Mucosa of descending colon (tissue), 3 donors: ENCODE data around the gene HDAC3. TPM values are rescaled to one million over a fixed set of nuclear protein-coding genes. Genes with fewer than 3 reads are reported as not detected.
A peak's percentile ranks its signal among the peaks of the same experiment; 100 is the strongest.

ENCODE experiments used
- ATAC-seq: fragments of 200-7000 bp; cut with Tn5 transposase; one replicate; pipeline ENCODE4 v1.9.1; 2020; ENCODE audit warnings: mild to moderate bottlenecking, moderate library complexity
- DNase-seq, 3 donors: peaks; one replicate each; pipeline ENCODE4 v3.0.0-alpha.2; 2020
- H3K36me3 ChIP-seq: fragments of 200-600 bp; one replicate; pipeline ENCODE4 v1.8.0; 2021; ENCODE audit warnings: low read depth, mild to moderate bottlenecking
- H3K4me1 ChIP-seq: fragments of 200-600 bp; one replicate; pipeline ENCODE4 v1.8.0; 2021; ENCODE audit warnings: low read depth, mild to moderate bottlenecking
- H3K4me3 ChIP-seq: fragments of 200-600 bp; one replicate; pipeline ENCODE4 v1.8.0; 2021; ENCODE audit warnings: mild to moderate bottlenecking
- H3K9me3 ChIP-seq: fragments of 200-600 bp; one replicate; pipeline ENCODE4 v1.8.0; 2021; ENCODE audit warnings: mild to moderate bottlenecking
- CTCF ChIP-seq: fragments of 200-600 bp; IDR thresholded peaks from one replicate; pipeline ENCODE4 v1.8.0; 2022; ENCODE audit warnings: antibody characterized with exemption, mild to moderate bottlenecking
- intact Hi-C, 2 donors: fragments of 100-400 bp; cut with DNase I in 1 of 2; cut with micrococcal nuclease in 1 of 2; formaldehyde crosslinking; loops; one replicate each; pipeline versions ENCODE4 v1.11.0 to v1.11.1; 2022; cut with DNase I, micrococcal nuclease
- long read RNA-seq, 2 donors: library from polyadenylated mRNA; unstranded; transcript quantifications; one replicate each; pipeline ENCODE4 v2.0.0, GENCODE V29; 2019 to 2021
- total RNA-seq, 3 donors: library from RNA; stranded (reverse); fragmentation: NEBNext Ultra II Directional in 2 of 3; extraction: Animal tissue kit (Norgen Biotek cat#: 25700) in 2 of 3; gene quantifications; one replicate each; pipeline versions ENCODE4 v1.2.1 to v1.2.4, GENCODE V29; 2021 to 2023
- donor health status: DM: no; HTN: no; CAD: no; lungs with moderate emphysema.
- donor health status: DM: no; HTN: no; CAD: no.
- donor health status: DM: no; HTN: yes; CAD: no.

HDAC3 gene
- total RNA-seq = 10 to 100 TPM; 45.1 to 47.0 (median 45.8) TPM
- long read RNA-seq, donor 1, transcript HDAC3-201 (15 exons, 1,959 nt) = major isoform, 74 of 99 reads
- long read RNA-seq, donor 1, partial matches to known transcripts = 3 of 99 reads
- long read RNA-seq, donor 1, other reads (novel, unspliced or antisense) = 19 of 99 reads
- long read RNA-seq, donor 2, transcript HDAC3-201 (15 exons, 1,959 nt) = major isoform, 45 of 53 reads
- long read RNA-seq, donor 2, partial matches to known transcripts = 1 of 53 reads
- long read RNA-seq, donor 2, other reads (novel, unspliced or antisense) = 6 of 53 reads

DNA sequence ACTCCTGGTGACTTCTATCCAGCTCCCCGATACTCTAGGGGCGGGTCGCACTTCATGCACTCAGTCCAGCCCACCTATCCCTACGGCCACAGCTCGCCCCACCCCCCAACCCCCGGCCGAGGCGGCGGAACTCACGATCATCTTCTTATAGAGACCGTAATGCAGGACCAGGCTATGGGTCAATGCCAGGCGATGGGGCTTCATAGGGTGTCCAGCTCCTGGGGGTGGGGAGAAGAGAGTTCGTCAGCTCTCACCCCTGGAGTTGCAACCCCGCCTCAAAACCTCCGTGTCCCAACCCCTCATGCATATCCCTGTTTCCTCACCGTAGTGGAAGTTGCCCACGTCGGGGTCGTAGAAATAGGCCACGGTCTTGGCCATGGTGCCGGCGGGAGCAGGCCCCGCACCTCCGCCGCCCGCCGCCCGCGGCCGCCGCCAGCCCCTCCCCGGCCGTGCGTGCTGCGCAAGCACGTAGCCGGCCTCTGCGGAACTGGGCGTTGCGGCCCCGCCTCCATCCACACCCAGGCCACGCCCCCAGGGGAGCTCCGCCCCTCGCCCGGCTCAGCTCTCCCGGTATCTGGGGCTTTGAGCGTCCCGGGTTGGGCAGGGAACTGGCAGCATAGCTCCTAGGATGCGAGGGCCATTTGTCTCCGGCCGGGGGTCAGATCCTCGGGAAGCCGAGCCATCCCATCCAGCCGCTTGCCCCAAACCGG is at the start of gene HDAC3, which contains the start of gene RELL2:
Gene HDAC3 (minus strand): TSS at position 437 of the 710 bp plus-strand sequence. CDS start 59 bp downstream, at position 378.
Gene RELL2 (plus strand): TSS at position 585 of the 710 bp plus-strand sequence. CDS start 1,229 bp downstream, outside the sequence.
- intact Hi-C loops = no loop called here
- no peak for TF ChIP-seq CTCF
- peaks cover 20% of the 10 kb centered on the region for H3K4me1 ChIP-seq
- DNase-seq (peak; percentile 96 to 99 (median 97)), ATAC-seq (peak; percentile 97)
- peak within 1 kb of the TSS; percentile 37 for H3K4me3 ChIP-seq
- no peaks in the 10 kb centered on the region for H3K9me3 ChIP-seq
- no peaks in the 10 kb centered on the region for H3K36me3 ChIP-seq

GRCh38 chr5:141685591-141685990 is 48.9 kb upstream of the HDAC3 start:
- no peak for ATAC-seq
- intact Hi-C loops = no loop called here
- no peak for DNase-seq

GRCh38 chr5:141683596-141684141 is 47.0 kb upstream of the HDAC3 start:
- Histone ChIP-seq H3K4me3 (no peak overlapping the region), H3K9me3 (no peaks in the 10 kb centered on the region), H3K4me1 (peaks cover 18% of the 10 kb centered on the region), H3K36me3 (no peaks in the 10 kb centered on the region)
- no peak for TF ChIP-seq CTCF
- intact Hi-C loops = no loop called here
- no peak for DNase-seq
- ATAC-seq = no peak

More at GRCh38 chr5:141685591-141685990, 48.9 kb upstream of the HDAC3 start:
- no peaks in the 10 kb centered on the region for H3K9me3 ChIP-seq
- no peak overlapping the region for H3K4me3 ChIP-seq
- H3K4me1 ChIP-seq = peaks cover 18% of the 10 kb centered on the region
- H3K36me3 ChIP-seq = no peaks in the 10 kb centered on the region
- TF ChIP-seq CTCF = no peak

- ATAC-seq (peak; percentile 94), DNase-seq (peak; percentile 83 to 89 (median 89))
- Histone ChIP-seq H3K36me3 (no peaks in the 10 kb centered on the region), H3K9me3 (no peaks in the 10 kb centered on the region), H3K4me1 (peaks cover 18% of the 10 kb centered on the region), H3K4me3 (peak within 1 kb of the TSS; percentile 6)
- no peak for TF ChIP-seq CTCF
- intact Hi-C loops = no loop called here
These were observed 45.3 kb upstream of the HDAC3 start, which contains the start of gene ARAP3 for GRCh38 chr5:141681695-141682641. Gene ARAP3 (minus strand): TSS chr5:141682230. CDS start chr5:141680486, 1,744 bp downstream.

- Histone ChIP-seq H3K9me3 (no peaks in the 10 kb centered on the region), H3K4me3 (no peak overlapping the region), H3K4me1 (peaks cover 18% of the 10 kb centered on the region), H3K36me3 (no peaks in the 10 kb centered on the region)
- ATAC-seq (peak; percentile 1), DNase-seq (no peak)
- TF ChIP-seq CTCF = no peak
- intact Hi-C loops = no loop called here
These were observed 44.6 kb upstream of the HDAC3 start for GRCh38 chr5:141681295-141681694.
